Osteocyte (in vitro differentiated cells): Measurements from ENCODE around the gene PLCB1. TPM values are rescaled to one million over a fixed set of nuclear protein-coding genes. Genes with fewer than 3 reads are reported as not detected.

Source experiments
- DNase-seq: peaks from one replicate; pipeline ENCODE4 v3.0.0; 2021; ENCODE audit warnings: mixed read lengths; ENCODE audit not compliant: unreplicated experiment; ENCODE audit errors: extremely low spot score
- H3K27ac Mint-ChIP-seq: one replicate; pipeline ENCODE4 v1.8.0; 2021; ENCODE audit warnings: mild to moderate bottlenecking, mixed read lengths; ENCODE audit not compliant: unreplicated experiment
- H3K27me3 Mint-ChIP-seq: one replicate; pipeline ENCODE4 v1.8.0; 2021; ENCODE audit warnings: mixed read lengths; ENCODE audit not compliant: unreplicated experiment
- H3K36me3 Mint-ChIP-seq: one replicate; pipeline ENCODE4 v1.8.0; 2021; ENCODE audit warnings: mixed read lengths; ENCODE audit not compliant: unreplicated experiment
- H3K4me1 Mint-ChIP-seq: one replicate; pipeline ENCODE4 v1.8.0; 2021; ENCODE audit warnings: mixed read lengths; ENCODE audit not compliant: unreplicated experiment
- H3K4me3 Mint-ChIP-seq: one replicate; pipeline ENCODE4 v1.8.0; 2021; ENCODE audit warnings: mild to moderate bottlenecking, moderate library complexity, mixed read lengths; ENCODE audit not compliant: unreplicated experiment
- H3K9me3 Mint-ChIP-seq: one replicate; pipeline ENCODE4 v1.8.0; 2021; ENCODE audit warnings: mixed read lengths; ENCODE audit not compliant: unreplicated experiment
- total RNA-seq: library from RNA; stranded (reverse); gene quantifications from 2 replicates; pipeline ENCODE4 v1.2.1, GENCODE V29; 2021
- TF ChIP-seq, protein P1 (sequence below): fragments of 200-600 bp; sonication (generic); IDR thresholded peaks from 2 replicates; pipeline ENCODE4 v1.5.0; 2021; ENCODE audit warnings: antibody characterized with exemption, mild to moderate bottlenecking, moderate library complexity

The PLCB1 gene
- total RNA-seq, 1 donor from 2014 or later: 33.3 TPM

DNA sequence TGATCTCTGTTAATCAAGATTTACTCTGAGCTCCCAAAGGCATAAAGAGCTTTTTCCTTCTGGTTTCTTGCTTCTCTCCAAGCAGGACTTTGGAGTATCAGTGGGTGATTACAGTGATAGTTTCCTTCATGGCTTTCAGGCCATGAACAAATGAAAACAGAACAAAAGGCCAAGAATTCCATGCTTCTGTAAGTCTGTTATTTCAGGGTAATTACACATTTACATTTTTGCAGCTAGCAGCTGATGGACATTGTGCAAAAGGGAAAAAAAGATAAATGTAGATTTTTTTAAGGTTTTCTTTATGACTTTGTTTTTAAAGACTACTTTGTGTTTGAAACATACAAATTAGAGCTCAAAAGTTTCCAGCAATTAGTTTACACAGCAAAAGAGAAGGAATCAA, 441.6 kb downstream of the PLCB1 start:
- Mint-ChIP-seq H3K27ac (peak overlapping the region; percentile 11), H3K36me3 (no peaks in the 10 kb centered on the region), H3K4me3 (no peak overlapping the region), H3K4me1 (peaks cover 18% of the 10 kb centered on the region), H3K27me3 (no peaks in the 10 kb centered on the region), H3K9me3 (no peaks in the 10 kb centered on the region)
- DNase-seq: no peak
- TF ChIP-seq, protein P1, sequence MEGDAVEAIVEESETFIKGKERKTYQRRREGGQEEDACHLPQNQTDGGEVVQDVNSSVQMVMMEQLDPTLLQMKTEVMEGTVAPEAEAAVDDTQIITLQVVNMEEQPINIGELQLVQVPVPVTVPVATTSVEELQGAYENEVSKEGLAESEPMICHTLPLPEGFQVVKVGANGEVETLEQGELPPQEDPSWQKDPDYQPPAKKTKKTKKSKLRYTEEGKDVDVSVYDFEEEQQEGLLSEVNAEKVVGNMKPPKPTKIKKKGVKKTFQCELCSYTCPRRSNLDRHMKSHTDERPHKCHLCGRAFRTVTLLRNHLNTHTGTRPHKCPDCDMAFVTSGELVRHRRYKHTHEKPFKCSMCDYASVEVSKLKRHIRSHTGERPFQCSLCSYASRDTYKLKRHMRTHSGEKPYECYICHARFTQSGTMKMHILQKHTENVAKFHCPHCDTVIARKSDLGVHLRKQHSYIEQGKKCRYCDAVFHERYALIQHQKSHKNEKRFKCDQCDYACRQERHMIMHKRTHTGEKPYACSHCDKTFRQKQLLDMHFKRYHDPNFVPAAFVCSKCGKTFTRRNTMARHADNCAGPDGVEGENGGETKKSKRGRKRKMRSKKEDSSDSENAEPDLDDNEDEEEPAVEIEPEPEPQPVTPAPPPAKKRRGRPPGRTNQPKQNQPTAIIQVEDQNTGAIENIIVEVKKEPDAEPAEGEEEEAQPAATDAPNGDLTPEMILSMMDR: no peak

DNA sequence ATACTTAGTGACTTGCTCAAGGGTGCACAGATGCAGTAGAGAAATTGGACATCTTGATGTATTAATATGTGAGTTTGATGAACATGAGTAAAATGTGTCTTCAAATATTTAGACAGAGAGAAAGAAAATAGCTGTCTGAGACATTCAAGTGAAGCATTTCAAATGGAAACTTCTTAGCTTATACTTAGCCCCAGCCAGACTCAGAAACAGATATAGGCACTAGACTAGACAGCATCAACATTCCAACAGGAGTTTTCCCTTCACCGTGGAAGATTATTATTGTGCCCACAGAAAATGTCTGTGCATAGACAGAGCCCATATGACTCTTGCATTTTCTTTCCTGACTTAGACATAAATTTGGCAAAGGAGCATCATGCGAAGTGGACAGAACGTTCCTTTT, 443.0 kb downstream of the PLCB1 start:
- Mint-ChIP-seq H3K9me3 (no peaks in the 10 kb centered on the region), H3K36me3 (no peaks in the 10 kb centered on the region)

DNA sequence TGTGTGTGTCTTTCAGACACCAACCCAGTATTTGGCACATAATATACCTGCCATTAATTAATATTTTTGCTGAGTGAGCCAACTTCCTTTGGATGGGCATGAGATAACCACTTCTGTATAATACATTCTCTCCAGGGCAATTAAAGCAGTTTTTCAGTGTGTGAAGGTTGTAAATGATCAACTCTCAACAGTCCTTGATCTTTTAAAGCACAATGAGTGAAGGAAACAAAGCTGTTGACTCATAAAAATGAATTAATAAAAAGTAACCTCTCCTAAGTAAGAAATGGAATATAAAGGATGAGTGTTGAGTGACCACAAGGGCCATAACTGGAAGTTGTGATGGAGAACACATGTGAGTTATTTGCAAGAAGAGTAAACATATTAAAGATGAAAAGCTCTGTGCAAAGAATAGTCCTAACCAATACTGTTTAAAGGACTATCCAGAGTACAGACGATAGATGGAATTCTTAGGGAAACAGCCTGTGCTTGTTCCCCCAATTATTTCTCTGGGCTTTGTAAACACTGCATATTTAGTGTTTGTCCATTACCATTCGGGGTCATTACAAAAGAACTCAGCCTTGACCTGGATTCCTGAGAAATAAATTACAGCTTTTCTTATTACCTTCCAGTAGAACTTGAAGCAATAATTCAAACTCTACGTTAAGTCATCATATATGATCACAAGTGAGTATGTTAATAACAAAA, 446.2 kb downstream of the PLCB1 start:
- H3K36me3 Mint-ChIP-seq: no peaks in the 10 kb centered on the region
- peaks cover 15% of the 10 kb centered on the region for H3K4me1 Mint-ChIP-seq
- no peak overlapping the region for H3K27ac Mint-ChIP-seq
- DNase-seq: no peak
- H3K9me3 Mint-ChIP-seq: no peaks in the 10 kb centered on the region
- H3K27me3 Mint-ChIP-seq: no peaks in the 10 kb centered on the region
- TF ChIP-seq, protein P1: no peak
- no peak overlapping the region for H3K4me3 Mint-ChIP-seq

More for the DNA sequence above, 443.0 kb downstream of the PLCB1 start:
- TF ChIP-seq, protein P1: no peak
- Mint-ChIP-seq H3K27ac (no peak overlapping the region), H3K27me3 (no peaks in the 10 kb centered on the region), H3K4me3 (no peak overlapping the region), H3K4me1 (peaks cover 14% of the 10 kb centered on the region)
- no peak for DNase-seq

DNA sequence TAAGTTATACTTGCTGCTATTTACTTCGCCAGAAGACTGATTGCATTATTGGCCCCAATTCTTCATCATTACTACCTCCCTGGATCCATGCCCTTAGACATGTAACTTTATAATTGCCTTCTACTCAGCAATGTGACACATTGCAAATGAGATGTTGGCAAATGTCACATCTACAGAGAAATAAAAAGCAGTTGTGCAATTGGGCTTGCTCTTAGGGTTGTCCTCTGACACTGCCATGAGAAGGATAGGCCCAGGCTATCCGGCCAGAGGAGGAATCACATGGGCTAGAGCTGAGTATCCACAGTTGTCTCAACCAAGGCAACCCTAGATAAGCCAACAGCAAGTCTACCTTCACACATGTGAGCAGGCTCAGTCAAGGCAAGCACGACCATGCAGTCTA, 447.0 kb downstream of the PLCB1 start:
- Mint-ChIP-seq H3K27ac (no peak overlapping the region), H3K9me3 (no peaks in the 10 kb centered on the region)

DNA sequence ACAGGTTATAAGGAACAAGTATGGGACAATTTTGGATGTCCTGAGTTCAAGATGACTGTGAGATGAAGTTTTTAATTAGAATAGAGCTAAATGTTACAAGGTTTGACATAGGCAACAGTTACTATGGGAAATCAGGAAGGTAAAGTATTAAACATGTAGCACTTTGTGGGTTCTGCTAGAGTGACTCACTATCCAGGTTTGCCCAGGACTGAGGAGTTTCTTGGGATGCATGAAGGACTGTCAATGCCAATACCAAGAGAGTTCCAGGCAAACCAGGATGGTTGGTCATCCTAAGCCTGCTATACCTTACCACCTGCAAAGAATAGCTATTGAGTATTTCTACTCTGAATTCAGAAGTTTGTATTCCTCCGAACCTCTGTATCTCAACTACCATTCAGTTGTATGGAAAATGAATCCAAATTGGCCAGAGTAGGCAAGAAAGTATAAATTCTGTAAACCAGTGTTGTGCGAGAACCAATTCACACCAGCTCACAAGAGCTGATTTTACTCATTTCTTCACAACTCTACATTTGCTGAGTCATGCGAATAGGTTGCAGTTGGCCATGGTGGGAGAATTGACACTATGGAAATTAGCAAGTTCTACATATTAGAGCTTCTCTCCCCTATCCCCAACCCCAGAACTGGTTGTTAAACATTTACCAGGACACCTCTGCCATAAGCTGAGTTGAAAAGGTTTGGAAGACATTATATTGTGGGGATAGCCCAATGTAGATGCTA, 449.5 kb downstream of the PLCB1 start:
- no peaks in the 10 kb centered on the region for H3K9me3 Mint-ChIP-seq
- peaks cover 5% of the 10 kb centered on the region for H3K4me1 Mint-ChIP-seq
- no peaks in the 10 kb centered on the region for H3K27me3 Mint-ChIP-seq
- H3K4me3 Mint-ChIP-seq: no peak overlapping the region
- no peak for DNase-seq
- no peak overlapping the region for H3K27ac Mint-ChIP-seq
- TF ChIP-seq, protein P1: no peak
- no peaks in the 10 kb centered on the region for H3K36me3 Mint-ChIP-seq

More for the DNA sequence above, 447.0 kb downstream of the PLCB1 start:
- TF ChIP-seq, protein P1: no peak
- Mint-ChIP-seq H3K27me3 (no peaks in the 10 kb centered on the region), H3K4me1 (peaks cover 10% of the 10 kb centered on the region), H3K36me3 (no peaks in the 10 kb centered on the region), H3K4me3 (no peak overlapping the region)
- no peak for DNase-seq
